Measurements from ENCODE around the gene CDCA5. TPM values are rescaled to one million over a fixed set of nuclear protein-coding genes. Genes with fewer than 3 reads are reported as not detected.
A peak's percentile ranks its signal among the peaks of the same experiment; 100 is the strongest.

Gene CDCA5
- total RNA-seq, 1 experiment from 2014 or later = 73.4 TPM

DNA sequence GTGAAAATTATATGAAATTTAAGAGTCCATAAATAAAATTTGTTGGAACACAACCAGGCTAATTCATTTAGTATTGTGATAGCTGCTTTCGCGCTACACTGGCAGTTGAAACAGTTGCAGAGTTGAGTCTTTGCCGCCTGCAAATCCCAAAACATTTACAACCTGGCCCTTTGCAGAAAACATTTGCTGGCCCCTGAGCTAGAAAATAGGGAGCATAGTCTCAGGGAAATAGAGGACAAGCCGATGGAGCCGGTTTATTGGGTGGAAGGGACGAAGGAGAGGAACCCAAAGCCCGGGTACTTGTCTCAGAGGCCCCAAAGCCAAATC, 43.4 kb downstream of the CDCA5 start:
- CTCF ChIA-PET = no interaction called here
- H3F3A ChIP-seq (ENCODE audit: low read length, unreplicated experiment) = peaks cover 3% of the 10 kb centered on the region
- H3K9me3 ChIP-seq (ENCODE audit: low read length) = no peaks in the 10 kb centered on the region
- H3K9ac ChIP-seq (ENCODE audit: low read length) = peak overlapping the region; percentile 85
- TSS peak; percentile 71 for BruUV-seq (replicated peaks)
- H3K4me1 ChIP-seq (ENCODE audit: insufficient read depth, low read length) = peaks cover 35% of the 10 kb centered on the region
- H4K20me1 ChIP-seq (ENCODE audit: low read length) = peaks cover 5% of the 10 kb centered on the region; the same call in 1 of the 2 replicates
- no peak for ATAC-seq
- no peaks in the 10 kb centered on the region for H3K9me2 ChIP-seq (replicated peaks; ENCODE audit: low read length)
- POLR2A ChIA-PET (ENCODE audit: unreplicated experiment) = no interaction called here
- H3K36me3 ChIP-seq (ENCODE audit: low read depth, low read length) = peaks cover 10% of the 10 kb centered on the region
- peak overlapping the region; percentile 86 for H2AFZ ChIP-seq (ENCODE audit: low read length)
- no peaks in the 10 kb centered on the region for H3K27me3 ChIP-seq (ENCODE audit: low read length)
- H3K4me3 ChIP-seq (ENCODE audit: low read length) = peak overlapping the region; percentile 97
- H3K27ac ChIP-seq (ENCODE audit: low read length) = peak overlapping the region; percentile 87
- intact Hi-C loops (cut with micrococcal nuclease) = loop anchor here (1.0 kb wide), 1 partner anchor 13 kb away; the partner anchor contains the start of gene SNX15
- H3K79me2 ChIP-seq (ENCODE audit: low read length) = peaks cover 35% of the 10 kb centered on the region
- DNase-seq = no peak
- TF ChIP-seq EZH2phosphoT487 (IDR thresholded peaks at IDR 0.05; ENCODE audit: borderline replicate concordance, low read length) (no peak), CTCF (conservative IDR thresholded peaks at IDR 0.05; ENCODE audit: low read depth, low read length) (no peak), EZH2 (IDR thresholded peaks at IDR 0.05; ENCODE audit: low read length, unreplicated experiment) (no peak)
- peak overlapping the region; percentile 98 for H3K4me2 ChIP-seq (ENCODE audit: low read length)

GRCh38 chr11:65036931-65037330, 46.9 kb downstream of the CDCA5 start:
- no peak overlapping the region for H3K27ac ChIP-seq (ENCODE audit: low read length)
- no peaks in the 10 kb centered on the region for H4K20me1 ChIP-seq (ENCODE audit: low read length)
- TF ChIP-seq EZH2phosphoT487 (IDR thresholded peaks at IDR 0.05; ENCODE audit: borderline replicate concordance, low read length) (no peak), CTCF (conservative IDR thresholded peaks at IDR 0.05; ENCODE audit: low read depth, low read length) (no peak), EZH2 (IDR thresholded peaks at IDR 0.05; ENCODE audit: low read length, unreplicated experiment) (no peak)
- H3K9me2 ChIP-seq (replicated peaks; ENCODE audit: low read length) = no peaks in the 10 kb centered on the region
- ATAC-seq (no peak), DNase-seq (peak; percentile 20)
- BruUV-seq (replicated peaks) = no TSS peak
- CTCF ChIA-PET = no interaction called here
- H3K9ac ChIP-seq (ENCODE audit: low read length) = no peak overlapping the region
- peaks cover 3% of the 10 kb centered on the region for H3F3A ChIP-seq (ENCODE audit: low read length, unreplicated experiment)
- no peaks in the 10 kb centered on the region for H3K9me3 ChIP-seq (ENCODE audit: low read length)
- no peaks in the 10 kb centered on the region for H3K27me3 ChIP-seq (ENCODE audit: low read length)
- H3K79me2 ChIP-seq (ENCODE audit: low read length) = peaks cover 8% of the 10 kb centered on the region
- intact Hi-C loops (cut with micrococcal nuclease) = no loop called here
- no peak overlapping the region for H3K4me2 ChIP-seq (ENCODE audit: low read length)
- H2AFZ ChIP-seq (ENCODE audit: low read length) = no peak overlapping the region
- POLR2A ChIA-PET (ENCODE audit: unreplicated experiment) = no interaction called here
- H3K4me3 ChIP-seq (ENCODE audit: low read length) = no peak overlapping the region
- H3K36me3 ChIP-seq (ENCODE audit: low read depth, low read length) = no peaks in the 10 kb centered on the region; the same call in 1 of the 2 replicates
- peaks cover 10% of the 10 kb centered on the region; the same call in 1 of the 2 replicates for H3K4me1 ChIP-seq (ENCODE audit: insufficient read depth, low read length)

- CTCF ChIA-PET = no interaction called here
- ATAC-seq = no peak
- no peak for TF ChIP-seq EZH2phosphoT487 (IDR thresholded peaks at IDR 0.05; ENCODE audit: borderline replicate concordance, low read length)
- no peak for TF ChIP-seq CTCF (conservative IDR thresholded peaks at IDR 0.05; ENCODE audit: low read depth, low read length)
- no peak for TF ChIP-seq EZH2 (IDR thresholded peaks at IDR 0.05; ENCODE audit: low read length, unreplicated experiment)
These were observed 48.3 kb downstream of the CDCA5 start for GRCh38 chr11:65035579-65035978.

More at GRCh38 chr11:65035579-65035978, 48.3 kb downstream of the CDCA5 start:
- Histone ChIP-seq H3K9me3 (ENCODE audit: low read length) (no peaks in the 10 kb centered on the region), H4K20me1 (ENCODE audit: low read length) (no peaks in the 10 kb centered on the region), H3K79me2 (ENCODE audit: low read length) (no peaks in the 10 kb centered on the region), H3F3A (ENCODE audit: low read length, unreplicated experiment) (peaks cover 3% of the 10 kb centered on the region), H3K27me3 (ENCODE audit: low read length) (no peaks in the 10 kb centered on the region), H3K4me3 (ENCODE audit: low read length) (no peak overlapping the region), H3K9ac (ENCODE audit: low read length) (no peak overlapping the region), H3K27ac (ENCODE audit: low read length) (no peak overlapping the region), H3K4me2 (ENCODE audit: low read length) (no peak overlapping the region), H3K4me1 (ENCODE audit: insufficient read depth, low read length) (peaks cover 10% of the 10 kb centered on the region; the same call in 1 of the 2 replicates), H2AFZ (ENCODE audit: low read length) (no peak overlapping the region), H3K36me3 (ENCODE audit: low read depth, low read length) (no peaks in the 10 kb centered on the region; the same call in 1 of the 2 replicates), H3K9me2 (replicated peaks; ENCODE audit: low read length) (no peaks in the 10 kb centered on the region)
- intact Hi-C loops (cut with micrococcal nuclease) = no loop called here
- POLR2A ChIA-PET (ENCODE audit: unreplicated experiment) = no interaction called here
- BruUV-seq (replicated peaks) = no TSS peak
- no peak for DNase-seq
